Endothelial cell of umbilical vein (primary cell): ENCODE data around the gene ARMH1. TPM values are rescaled to one million over a fixed set of nuclear protein-coding genes. Genes with fewer than 3 reads are reported as not detected.
A peak's percentile ranks its signal among the peaks of the same experiment; 100 is the strongest.

Experiments
- BruUV-seq: library from RNA; stranded (reverse); fragments of 400-500 nt; replicated peaks from 2 replicates; lab custom pipeline; 2021; lab: Mats Ljungman, UMichigan
- CTCF ChIA-PET: fragments of 300-600, 350-600 bp; sonication (Branson Sonifier 250); formaldehyde crosslinking; loops from one replicate; lab custom pipeline; 2021; ENCODE audit warnings: antibody characterized with exemption, inconsistent platforms; lab: Charles Lee
- POLR2A ChIA-PET: fragments of 300-600, 350-600 bp; sonication (Branson Sonifier 250); formaldehyde crosslinking; loops from one replicate; lab custom pipeline; 2021; ENCODE audit warnings: antibody characterized with exemption, inconsistent platforms; lab: Charles Lee
- DNase-seq: peaks from one replicate; pipeline ENCODE4 v3.0.0-alpha.2; 2011; ENCODE audit warnings: low read depth, low spot score
- FAIRE-seq: peaks from 2 replicates; lab custom pipeline; 2011; peaks lifted over from hg19 to GRCh38; lab: Jason Lieb, UNC
- H2AFZ ChIP-seq: 2 replicates; pipeline ENCODE4 v1.6.0; 2012; ENCODE audit warnings: low read depth, low read length, control low read depth, inconsistent platforms
- H3K27ac ChIP-seq: 2 replicates; pipeline ENCODE4 v1.5.1; 2011; ENCODE audit warnings: low read depth, mild to moderate bottlenecking, control low read depth, low read length, moderate library complexity; ENCODE audit not compliant: insufficient read depth
- H3K27me3 ChIP-seq, 2 experiments: 2 replicates each; pipeline versions ENCODE4 v1.6.0 to v1.6.1; 2011; ENCODE audit warnings: low read length in 2 of 2, mixed read lengths in 1 of 2; ENCODE audit not compliant: control insufficient read depth in 2 of 2, insufficient read depth in 2 of 2
- H3K36me3 ChIP-seq, 2 experiments: 2 replicates in 1 of 2; 3 replicates in 1 of 2; pipeline ENCODE4 v1.5.1; 2011; ENCODE audit warnings: low read length in 2 of 2, mild to moderate bottlenecking in 1 of 2, moderate library complexity in 1 of 2; ENCODE audit not compliant: control insufficient read depth in 2 of 2, insufficient read depth in 2 of 2; ENCODE audit errors: extremely low read depth in 1 of 2
- H3K4me1 ChIP-seq: 3 replicates; pipeline ENCODE4 v1.5.1; 2011; ENCODE audit warnings: mild to moderate bottlenecking, low read length; ENCODE audit not compliant: control insufficient read depth, insufficient read depth; ENCODE audit errors: extremely low read depth
- H3K4me2 ChIP-seq: 2 replicates; pipeline ENCODE4 v1.6.1; 2011; ENCODE audit warnings: low read length, control low read depth, mixed read lengths; ENCODE audit not compliant: insufficient read depth
- H3K4me3 ChIP-seq, 3 experiments: fragments of 200-600 bp in 1 of 3; sonication (generic), shearing (Covaris generic) in 1 of 3; replicated peaks in 1 of 3; 2 replicates each; pipeline ENCODE4 v1.5.1; 2011 to 2016; ENCODE audit warnings: control low read depth in 3 of 3, low read length in 3 of 3, mild to moderate bottlenecking in 2 of 3, inconsistent platforms in 1 of 3, low read depth in 1 of 3, moderate library complexity in 1 of 3; ENCODE audit not compliant: insufficient read depth in 1 of 3
- H3K79me2 ChIP-seq: 2 replicates; pipeline ENCODE4 v1.6.0; 2012; ENCODE audit warnings: low read length, inconsistent platforms; ENCODE audit not compliant: control insufficient read depth, insufficient read depth
- H3K9ac ChIP-seq: replicated peaks from 2 replicates; pipeline ENCODE3; 2011; ENCODE audit warnings: low read length, control low read depth; ENCODE audit not compliant: insufficient read depth; ENCODE audit errors: extremely low read depth
- H3K9me1 ChIP-seq: replicated peaks from 3 replicates; pipeline ENCODE4 v1.6.0; 2011; ENCODE audit warnings: mild to moderate bottlenecking, low read length; ENCODE audit not compliant: control insufficient read depth, insufficient read depth; ENCODE audit errors: extremely low read depth
- H3K9me3 ChIP-seq: replicated peaks from 2 replicates; pipeline ENCODE4 v1.5.1; 2012; ENCODE audit warnings: low read length, inconsistent platforms; ENCODE audit not compliant: control insufficient read depth, insufficient read depth
- H4K20me1 ChIP-seq: replicated peaks from 2 replicates; pipeline ENCODE3; 2011; ENCODE audit warnings: mild to moderate bottlenecking, low read length; ENCODE audit not compliant: control insufficient read depth, insufficient read depth; ENCODE audit errors: extremely low read depth
- EZH2 ChIP-seq: IDR thresholded peaks from 2 replicates; pipeline ENCODE4 v1.6.1; 2012; ENCODE audit warnings: borderline replicate concordance, low read depth, mild to moderate bottlenecking, moderate library complexity, low read length, inconsistent platforms; ENCODE audit not compliant: severe bottlenecking
- FOS ChIP-seq: IDR thresholded peaks from 2 replicates; pipeline ENCODE4 v1.6.1; 2011; ENCODE audit warnings: mild to moderate bottlenecking, low read length, moderate library complexity, borderline replicate concordance; ENCODE audit not compliant: insufficient read depth
- GATA2 ChIP-seq: IDR thresholded peaks from 2 replicates; pipeline ENCODE4 v1.7.0; 2011; ENCODE audit warnings: low read depth, mild to moderate bottlenecking, moderate library complexity, mixed read lengths, low read length; ENCODE audit not compliant: insufficient read length, insufficient read depth
- JUN ChIP-seq: IDR thresholded peaks from 2 replicates; pipeline ENCODE4 v1.6.1; 2011; ENCODE audit warnings: borderline replicate concordance, low read depth; ENCODE audit not compliant: insufficient read length, insufficient read depth
- MYC ChIP-seq: IDR thresholded peaks from one replicate; pipeline ENCODE4 v1.6.1; 2011; ENCODE audit warnings: mild to moderate bottlenecking, low read depth, low read length
- POLR2A ChIP-seq: IDR thresholded peaks from 2 replicates; pipeline ENCODE4 v1.6.1; 2012; ENCODE audit warnings: low read depth, mild to moderate bottlenecking, control low read depth, low read length
- POLR2AphosphoS5 ChIP-seq: IDR thresholded peaks from 2 replicates; pipeline ENCODE4 v1.6.1; 2012; ENCODE audit warnings: low read depth, mild to moderate bottlenecking, control low read depth, low read length, moderate library complexity; ENCODE audit not compliant: insufficient read depth
- dilution Hi-C: fragments of 300-500 bp; cut with MboI; formaldehyde crosslinking; loops from one replicate; pipeline ENCODE4 v1.15.0; 2019; ENCODE audit warnings: low sequenced_read_pairs; ENCODE audit not compliant: extremely low pct_ligation_motif_present
- intact Hi-C: fragments of 100-400 bp; cut with micrococcal nuclease; formaldehyde crosslinking; loops from one replicate; pipeline ENCODE4 v1.10.0; 2022
- polyA plus RNA-seq, 4 experiments: library from polyadenylated mRNA; depleted of rRNA in 3 of 4; stranded (reverse) in 3 of 4; unstranded in 1 of 4; fragments of >200 nt; gene quantifications; 2 replicates each; pipeline versions ENCODE4 v1.2.1 to v1.2.3, GENCODE V29; 2011 to 2012; ENCODE audit warnings: missing spikeins in 1 of 4
- total RNA-seq: library from RNA; stranded (reverse); gene quantifications from 2 replicates; pipeline ENCODE4 v1.2.3, GENCODE V29; 2021
- TF ChIP-seq, protein P1 (sequence below): IDR thresholded peaks from 2 replicates; pipeline ENCODE4 v1.6.1; 2011; ENCODE audit not compliant: insufficient read depth, insufficient read length
- TF ChIP-seq, protein P2 (sequence below), 2 donors: IDR thresholded peaks; 1 replicate in 1 of 2; 2 replicates in 1 of 2; pipeline ENCODE4 v1.5.1; 2011; ENCODE audit warnings: low read length in 2 of 2, mild to moderate bottlenecking in 2 of 2, moderate library complexity in 2 of 2, control low read depth in 1 of 2, inconsistent platforms in 1 of 2, low read depth in 1 of 2; ENCODE audit not compliant: insufficient read depth in 1 of 2; ENCODE audit errors: extremely low read depth in 1 of 2

ARMH1 gene
- total and polyA plus RNA-seq, 2 donors (not counting 3 experiments of a cell fraction or from before 2014, with no cell fraction given), result 0.17 TPM; not detected in 1

DNA sequence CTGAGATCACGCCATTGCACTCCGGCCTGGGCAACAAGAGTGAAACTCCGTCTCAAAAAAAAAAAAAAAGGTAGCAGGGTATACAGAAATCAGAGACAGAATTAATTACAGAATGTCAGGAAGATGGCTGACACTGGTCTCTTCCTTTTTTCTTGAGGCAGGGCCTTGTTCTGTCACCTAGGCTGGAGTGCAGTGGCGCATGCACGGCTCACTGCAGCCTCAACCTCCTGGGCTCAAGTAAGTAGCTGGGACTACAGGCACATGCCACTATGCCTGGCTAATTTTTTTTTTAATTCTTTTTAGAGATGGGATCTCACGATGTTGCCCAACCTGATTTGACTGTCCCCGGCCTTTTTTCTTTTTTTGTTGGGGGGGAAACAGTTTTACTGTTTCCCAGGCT lies 40.0 kb downstream of the ARMH1 start:
- Histone ChIP-seq H3K27ac (no peak overlapping the region), H4K20me1 (no peaks in the 10 kb centered on the region), H3K4me3 (no peak overlapping the region), H3K4me1 (no peaks in the 10 kb centered on the region), H3K9ac (no peak overlapping the region), H3K79me2 (no peaks in the 10 kb centered on the region), H3K9me1 (no peaks in the 10 kb centered on the region), H3K36me3 (no peaks in the 10 kb centered on the region), H3K27me3 (peaks cover 7% of the 10 kb centered on the region in 2 experiments), H2AFZ (peak overlapping the region; percentile 82), H3K9me3 (no peaks in the 10 kb centered on the region), H3K4me2 (no peak overlapping the region)
- dilution Hi-C loops, result no loop called here
- FAIRE-seq, result no peak
- TF ChIP-seq POLR2A, result no peak
- TF ChIP-seq, protein P1, sequence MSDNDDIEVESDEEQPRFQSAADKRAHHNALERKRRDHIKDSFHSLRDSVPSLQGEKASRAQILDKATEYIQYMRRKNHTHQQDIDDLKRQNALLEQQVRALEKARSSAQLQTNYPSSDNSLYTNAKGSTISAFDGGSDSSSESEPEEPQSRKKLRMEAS, result no peak
- TF ChIP-seq, protein P2, sequence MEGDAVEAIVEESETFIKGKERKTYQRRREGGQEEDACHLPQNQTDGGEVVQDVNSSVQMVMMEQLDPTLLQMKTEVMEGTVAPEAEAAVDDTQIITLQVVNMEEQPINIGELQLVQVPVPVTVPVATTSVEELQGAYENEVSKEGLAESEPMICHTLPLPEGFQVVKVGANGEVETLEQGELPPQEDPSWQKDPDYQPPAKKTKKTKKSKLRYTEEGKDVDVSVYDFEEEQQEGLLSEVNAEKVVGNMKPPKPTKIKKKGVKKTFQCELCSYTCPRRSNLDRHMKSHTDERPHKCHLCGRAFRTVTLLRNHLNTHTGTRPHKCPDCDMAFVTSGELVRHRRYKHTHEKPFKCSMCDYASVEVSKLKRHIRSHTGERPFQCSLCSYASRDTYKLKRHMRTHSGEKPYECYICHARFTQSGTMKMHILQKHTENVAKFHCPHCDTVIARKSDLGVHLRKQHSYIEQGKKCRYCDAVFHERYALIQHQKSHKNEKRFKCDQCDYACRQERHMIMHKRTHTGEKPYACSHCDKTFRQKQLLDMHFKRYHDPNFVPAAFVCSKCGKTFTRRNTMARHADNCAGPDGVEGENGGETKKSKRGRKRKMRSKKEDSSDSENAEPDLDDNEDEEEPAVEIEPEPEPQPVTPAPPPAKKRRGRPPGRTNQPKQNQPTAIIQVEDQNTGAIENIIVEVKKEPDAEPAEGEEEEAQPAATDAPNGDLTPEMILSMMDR (IDR thresholded peaks at IDR 0.05; ENCODE audit: extremely low read depth in 1 of 2, insufficient read depth in 1 of 2, low read depth in 1 of 2, low read length in 2 of 2), result no peak
- TF ChIP-seq GATA2, result no peak
- TF ChIP-seq EZH2, result no peak
- no peak for TF ChIP-seq FOS
- TF ChIP-seq MYC, result no peak
- TF ChIP-seq JUN, result no peak
- TF ChIP-seq POLR2AphosphoS5, result no peak
- no peak for DNase-seq
- BruUV-seq, result no TSS peak
- POLR2A ChIA-PET, result no interaction called here
- intact Hi-C loops, result loop anchor here (2.0 kb wide), 1 partner anchor 14 kb away; no protein-coding TSS in a partner anchor
- CTCF ChIA-PET, result interaction anchor here (0.8 to 1.6 kb wide), 3 partner anchors 12 to 62 kb away, joined by 3 to 6 read pairs (median 3); no protein-coding TSS in a partner anchor
